Esophagus (tissue), 2 donors: Measurements from ENCODE around the gene UBE2D2. TPM values are rescaled to one million over a fixed set of nuclear protein-coding genes. Genes with fewer than 3 reads are reported as not detected.

Experiments
- polyA plus RNA-seq, 2 donors: library from polyadenylated mRNA; stranded (reverse); fragments of 200-250 nt; gene quantifications; one replicate each; pipeline ENCODE4 v1.2.3, GENCODE V29; 2013
- donor health status: healthy with polysubstance abuse.
- donor health status: Bipolar disorder and iron deficiency.

The UBE2D2 gene
- polyA plus RNA-seq, 2 donors, result 43.4 to 76.9 TPM

Other genes starting within 250 kb of the UBE2D2 start
- gene PAIP2, start 219.5 kb upstream of the UBE2D2 start, polyA plus RNA-seq, result 10 to 100 TPM; 37.4 to 53.6 TPM
- gene SLC23A1, start 178.0 kb upstream of the UBE2D2 start, polyA plus RNA-seq, result under 1 TPM; 0.01 to 0.12 TPM
- gene MZB1, start 171.4 kb upstream of the UBE2D2 start, polyA plus RNA-seq, result under 1 TPM; 0.47 to 0.67 TPM
- under 1 TPM; 0.41 to 0.48 TPM for gene PROB1, start 166.2 kb upstream of the UBE2D2 start, polyA plus RNA-seq
- gene SPATA24, start 157.2 kb upstream of the UBE2D2 start, polyA plus RNA-seq, result 1 to 10 TPM; 5.9 to 6.0 TPM
- 1 to 10 TPM; 2.2 to 2.4 TPM for gene DNAJC18, start 121.8 kb upstream of the UBE2D2 start, polyA plus RNA-seq
- gene ECSCR, start 98.6 kb upstream of the UBE2D2 start, polyA plus RNA-seq, result 10 to 100 TPM in 1 of 2 donors, 1 to 10 TPM in 1; 3.1 to 11.4 TPM
- gene SMIM33, start 90.3 kb upstream of the UBE2D2 start, polyA plus RNA-seq, result under 1 TPM in 1 of 2 donors, not detected in 1; 0.02 TPM
- gene STING1, start 78.6 kb upstream of the UBE2D2 start, polyA plus RNA-seq, result 10 to 100 TPM; 18.5 to 28.3 TPM
- 10 to 100 TPM; 21.9 to 27.8 TPM for gene CXXC5, start 87.0 kb downstream of the UBE2D2 start, polyA plus RNA-seq
- gene PSD2, start 234.5 kb downstream of the UBE2D2 start, polyA plus RNA-seq, result under 1 TPM; 0.02 to 0.04 TPM